GM20431 (cell line): ENCODE data around the gene GOLPH3.
"Not testable (repeated sequence)": the region's sequence is repeated elsewhere in the genome, so short reads cannot be mapped to it uniquely, and the experiment has no call there.

Experiments
- in situ Hi-C: fragments of 300-500 bp; cut with MseI, MboI; formaldehyde crosslinking; loops from one replicate; pipeline ENCODE4 v1.15.0; 2020; ENCODE audit warnings: low sequenced_read_pairs; ENCODE audit not compliant: unreplicated experiment

Gene GOLPH3

GRCh38 chr5:32143617-32144377 lies 30.3 kb downstream of the GOLPH3 start:
- in situ Hi-C loops = no loop called here

- in situ Hi-C loops = no loop called here
Observed at GRCh38 chr5:32138839-32139493, 35.2 kb downstream of the GOLPH3 start.

GRCh38 chr5:32136342-32136741 lies 37.8 kb downstream of the GOLPH3 start:
- in situ Hi-C loops = no loop called here

GRCh38 chr5:32135086-32135485 lies 39.0 kb downstream of the GOLPH3 start:
- in situ Hi-C loops = no loop called here

- in situ Hi-C loops = no loop called here
Observed at GRCh38 chr5:32132757-32133156, 41.4 kb downstream of the GOLPH3 start.

- in situ Hi-C loops = no loop called here
Observed at GRCh38 chr5:32131604-32132003, 42.5 kb downstream of the GOLPH3 start.

GRCh38 chr5:32130865-32131264 lies 43.3 kb downstream of the GOLPH3 start:
- in situ Hi-C loops = no loop called here

- in situ Hi-C loops = no loop called here
Observed at GRCh38 chr5:32129074-32129598, 45.0 kb downstream of the GOLPH3 start.

GRCh38 chr5:32127711-32128110 lies 46.4 kb downstream of the GOLPH3 start:
- in situ Hi-C loops = no loop called here

GRCh38 chr5:32126691-32127090 lies 47.4 kb downstream of the GOLPH3 start:
- in situ Hi-C loops = no loop called here

- in situ Hi-C loops = no loop called here
Observed at GRCh38 chr5:32123889-32124676, 50.0 kb downstream of the GOLPH3 start.

- in situ Hi-C loops = no loop called here
Observed at GRCh38 chr5:32123058-32123805, 50.9 kb downstream of the GOLPH3 start.

GRCh38 chr5:32118922-32119321 lies 55.2 kb downstream of the GOLPH3 start:
- in situ Hi-C loops = not testable (repeated sequence)

- in situ Hi-C loops = no loop called here
Observed at GRCh38 chr5:32116574-32117313, 57.4 kb downstream of the GOLPH3 start.

GRCh38 chr5:32115985-32116384 lies 58.1 kb downstream of the GOLPH3 start:
- in situ Hi-C loops = no loop called here

- in situ Hi-C loops = no loop called here
Observed at GRCh38 chr5:32110111-32110696, 63.9 kb downstream of the GOLPH3 start.

GRCh38 chr5:32109236-32109635 lies 64.9 kb downstream of the GOLPH3 start:
- in situ Hi-C loops = no loop called here

GRCh38 chr5:32108167-32108566 lies 66.0 kb downstream of the GOLPH3 start:
- in situ Hi-C loops = no loop called here

GRCh38 chr5:32107291-32107690 lies 66.8 kb downstream of the GOLPH3 start:
- in situ Hi-C loops = no loop called here
